Neural crest cell (in vitro differentiated cells): Measurements from ENCODE around the gene RYR3. TPM values are rescaled to one million over a fixed set of nuclear protein-coding genes. Genes with fewer than 3 reads are reported as not detected.

Experiments
- DNase-seq: peaks from one replicate; pipeline ENCODE4 v3.0.0; 2021; ENCODE audit warnings: low read depth, mixed read lengths, low spot score
- H3K27ac Mint-ChIP-seq: one replicate; pipeline ENCODE4 v1.8.0; 2021; ENCODE audit warnings: mild to moderate bottlenecking, mixed read lengths; ENCODE audit not compliant: unreplicated experiment
- H3K27me3 Mint-ChIP-seq: 2 replicates; pipeline ENCODE4 v1.8.0; 2021; ENCODE audit warnings: low read depth, mild to moderate bottlenecking, mixed read lengths
- H3K36me3 Mint-ChIP-seq: 2 replicates; pipeline ENCODE4 v1.8.0; 2021; ENCODE audit warnings: low read depth, mild to moderate bottlenecking, mixed read lengths
- H3K4me1 Mint-ChIP-seq: 2 replicates; pipeline ENCODE4 v1.8.0; 2021; ENCODE audit warnings: mixed read lengths
- H3K4me3 Mint-ChIP-seq: one replicate; pipeline ENCODE4 v1.8.0; 2021; ENCODE audit warnings: mild to moderate bottlenecking, mixed read lengths
- H3K9me3 Mint-ChIP-seq: 2 replicates; pipeline ENCODE4 v1.8.0; 2021; ENCODE audit warnings: mixed read lengths
- total RNA-seq: library from RNA; stranded (reverse); gene quantifications from 2 replicates; pipeline ENCODE4 v1.2.1, GENCODE V29; 2021
- TF ChIP-seq, protein P1 (sequence below): fragments of 200-600 bp; sonication (generic); conservative IDR thresholded peaks from 2 replicates; pipeline ENCODE4 v1.5.0; 2021; ENCODE audit warnings: antibody characterized with exemption, mild to moderate bottlenecking

The RYR3 gene
- total RNA-seq, 1 donor from 2014 or later, result 2.2 TPM

DNA sequence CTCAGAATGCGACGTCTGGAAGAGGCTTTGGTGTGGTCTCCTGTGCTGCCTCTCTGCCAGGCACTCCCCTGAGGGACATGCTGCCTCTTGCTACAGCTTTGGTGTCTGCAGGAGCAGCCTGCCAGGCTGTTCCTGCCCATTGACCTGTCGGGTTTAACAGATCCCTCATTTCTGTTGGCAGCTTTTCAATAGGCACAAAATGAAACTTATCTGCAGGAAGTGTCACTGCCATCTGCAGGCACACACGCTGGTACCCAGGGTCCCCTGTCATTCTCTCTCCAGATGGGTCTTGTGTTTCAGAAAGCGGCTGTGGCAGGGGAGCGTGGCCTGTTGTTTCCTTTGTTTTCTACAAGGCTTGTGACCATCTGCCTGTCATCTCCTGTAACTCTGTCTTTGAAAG is 329.2 kb downstream of the RYR3 start:
- no peaks in the 10 kb centered on the region for H3K9me3 Mint-ChIP-seq
- peaks cover 6% of the 10 kb centered on the region for H3K4me1 Mint-ChIP-seq
- DNase-seq, result no peak
- TF ChIP-seq, protein P1, sequence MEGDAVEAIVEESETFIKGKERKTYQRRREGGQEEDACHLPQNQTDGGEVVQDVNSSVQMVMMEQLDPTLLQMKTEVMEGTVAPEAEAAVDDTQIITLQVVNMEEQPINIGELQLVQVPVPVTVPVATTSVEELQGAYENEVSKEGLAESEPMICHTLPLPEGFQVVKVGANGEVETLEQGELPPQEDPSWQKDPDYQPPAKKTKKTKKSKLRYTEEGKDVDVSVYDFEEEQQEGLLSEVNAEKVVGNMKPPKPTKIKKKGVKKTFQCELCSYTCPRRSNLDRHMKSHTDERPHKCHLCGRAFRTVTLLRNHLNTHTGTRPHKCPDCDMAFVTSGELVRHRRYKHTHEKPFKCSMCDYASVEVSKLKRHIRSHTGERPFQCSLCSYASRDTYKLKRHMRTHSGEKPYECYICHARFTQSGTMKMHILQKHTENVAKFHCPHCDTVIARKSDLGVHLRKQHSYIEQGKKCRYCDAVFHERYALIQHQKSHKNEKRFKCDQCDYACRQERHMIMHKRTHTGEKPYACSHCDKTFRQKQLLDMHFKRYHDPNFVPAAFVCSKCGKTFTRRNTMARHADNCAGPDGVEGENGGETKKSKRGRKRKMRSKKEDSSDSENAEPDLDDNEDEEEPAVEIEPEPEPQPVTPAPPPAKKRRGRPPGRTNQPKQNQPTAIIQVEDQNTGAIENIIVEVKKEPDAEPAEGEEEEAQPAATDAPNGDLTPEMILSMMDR, result no peak
- peaks cover 3% of the 10 kb centered on the region for H3K36me3 Mint-ChIP-seq
- H3K4me3 Mint-ChIP-seq, result no peak overlapping the region
- H3K27me3 Mint-ChIP-seq, result no peaks in the 10 kb centered on the region
- no peak overlapping the region for H3K27ac Mint-ChIP-seq

DNA sequence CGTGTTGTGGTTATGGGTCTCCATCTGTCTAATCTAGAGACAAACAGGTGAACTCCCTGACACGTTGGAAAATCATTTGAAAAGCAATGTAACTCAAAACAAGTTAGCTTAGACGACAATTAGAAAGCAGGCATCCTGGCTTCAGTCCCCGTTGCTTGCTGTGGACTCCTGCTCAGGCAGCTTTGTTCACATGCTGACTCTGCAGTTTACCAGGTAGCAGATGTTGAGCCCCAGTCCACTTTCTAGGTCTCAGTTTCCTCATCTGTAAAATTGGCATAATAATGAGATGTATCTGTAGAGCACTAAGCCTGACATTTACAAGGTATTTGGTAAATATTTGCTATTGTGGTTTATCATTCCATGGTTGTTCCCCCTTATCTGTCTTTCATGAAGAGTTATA is 330.3 kb downstream of the RYR3 start:
- no peaks in the 10 kb centered on the region for H3K27me3 Mint-ChIP-seq
- no peaks in the 10 kb centered on the region for H3K9me3 Mint-ChIP-seq
- TF ChIP-seq, protein P1, result no peak
- H3K4me3 Mint-ChIP-seq, result no peak overlapping the region
- peaks cover 16% of the 10 kb centered on the region for H3K4me1 Mint-ChIP-seq
- no peak for DNase-seq
- no peak overlapping the region for H3K27ac Mint-ChIP-seq
- H3K36me3 Mint-ChIP-seq, result no peaks in the 10 kb centered on the region

DNA sequence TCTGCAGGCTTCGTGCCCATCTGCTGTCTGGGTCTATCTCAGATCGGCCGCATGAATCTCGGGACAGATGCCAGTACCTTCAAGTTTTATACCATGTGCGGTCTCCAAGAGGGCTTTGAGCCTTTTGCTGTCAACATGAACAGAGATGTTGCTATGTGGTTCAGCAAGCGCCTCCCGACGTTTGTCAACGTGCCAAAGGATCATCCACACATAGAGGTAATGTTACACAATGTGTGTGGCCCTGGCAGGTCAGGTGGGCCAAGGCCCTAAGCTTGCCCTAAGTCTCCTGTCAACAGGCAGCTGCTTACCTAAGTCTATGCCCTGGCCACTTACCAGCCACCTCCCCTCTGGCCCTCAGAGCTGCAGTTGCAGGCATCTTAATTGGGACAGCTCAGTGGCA is 333.5 kb downstream of the RYR3 start:
- Mint-ChIP-seq H3K27me3 (no peaks in the 10 kb centered on the region), H3K27ac (no peak overlapping the region), H3K4me1 (peaks cover 22% of the 10 kb centered on the region), H3K36me3 (no peaks in the 10 kb centered on the region), H3K4me3 (no peak overlapping the region), H3K9me3 (no peaks in the 10 kb centered on the region)
- no peak for DNase-seq
- TF ChIP-seq, protein P1, result no peak

DNA sequence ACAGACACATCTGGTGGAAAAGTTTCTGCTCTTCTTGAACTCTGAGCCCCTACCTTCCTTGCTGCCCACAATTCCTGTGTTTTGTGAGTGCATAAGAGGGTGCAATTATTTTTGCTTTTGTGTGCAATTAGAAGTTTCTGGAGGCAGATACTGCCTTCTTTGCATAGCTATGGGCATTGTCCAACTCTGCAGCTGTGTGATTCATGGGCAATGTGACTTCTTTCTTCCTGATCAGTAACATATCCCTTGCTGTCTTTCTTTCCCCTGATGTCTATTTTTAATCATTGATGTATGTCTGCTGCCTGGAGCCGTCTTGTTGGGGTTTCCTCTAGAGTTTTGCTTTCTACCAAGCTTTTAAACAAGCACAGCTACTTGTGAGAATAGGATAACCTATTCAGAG is 336.0 kb downstream of the RYR3 start:
- Mint-ChIP-seq H3K27me3 (no peaks in the 10 kb centered on the region), H3K36me3 (no peaks in the 10 kb centered on the region), H3K4me3 (no peak overlapping the region), H3K4me1 (peaks cover 16% of the 10 kb centered on the region), H3K9me3 (no peaks in the 10 kb centered on the region), H3K27ac (no peak overlapping the region)
- TF ChIP-seq, protein P1, result no peak
- DNase-seq, result no peak

DNA sequence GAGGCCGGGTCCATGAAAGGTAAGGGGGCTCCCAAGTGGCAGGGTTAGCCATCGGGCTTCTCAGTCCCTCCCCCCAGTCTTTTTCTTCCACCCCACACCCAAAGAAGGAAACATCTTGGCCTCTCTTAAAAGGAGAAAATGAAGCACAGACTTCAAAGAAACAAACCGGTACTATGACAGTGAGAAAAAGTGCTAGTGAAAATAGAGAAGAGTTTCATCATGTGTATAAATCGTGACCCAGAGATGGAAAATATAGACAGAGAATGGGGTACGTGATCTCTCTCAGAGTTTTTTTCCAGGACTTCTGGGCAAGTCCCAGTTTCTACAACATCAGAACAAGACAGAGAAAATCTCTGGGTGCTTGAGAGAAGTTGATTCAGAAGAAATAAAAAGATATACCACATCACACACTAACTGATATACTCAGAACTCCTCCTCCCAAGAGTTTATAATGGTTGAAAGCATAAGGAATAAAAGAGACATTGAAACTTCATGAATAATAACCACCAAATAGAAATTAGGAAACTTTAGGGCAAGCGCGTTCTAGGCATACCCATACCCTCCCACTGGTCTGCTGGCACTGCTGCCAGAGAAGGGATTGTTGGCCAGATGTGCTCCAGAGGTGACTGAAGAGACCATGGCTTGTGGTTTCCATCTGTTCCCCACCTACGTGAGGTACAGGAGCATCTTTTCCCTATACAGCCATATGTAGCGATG is 338.6 kb downstream of the RYR3 start:
- DNase-seq, result no peak
- Mint-ChIP-seq H3K4me1 (peaks cover 16% of the 10 kb centered on the region), H3K9me3 (no peaks in the 10 kb centered on the region), H3K36me3 (no peaks in the 10 kb centered on the region), H3K27me3 (no peaks in the 10 kb centered on the region), H3K27ac (no peak overlapping the region), H3K4me3 (no peak overlapping the region)
- TF ChIP-seq, protein P1, result no peak
